H1 (cell line): ENCODE measurements around the gene CA5A. TPM values are rescaled to one million over a fixed set of nuclear protein-coding genes. Genes with fewer than 3 reads are reported as not detected.

ENCODE experiments used
- CTCF ChIA-PET: fragments of 300-600 bp; sonication (Branson Sonifier 250); formaldehyde crosslinking; loops from one replicate; lab custom pipeline; 2021; ENCODE audit not compliant: partially characterized antibody; lab: Charles Lee
- POLR2A ChIA-PET: fragments of 300-600 bp; sonication (Branson Sonifier 250); formaldehyde crosslinking; loops from one replicate; lab custom pipeline; 2021; ENCODE audit warnings: inconsistent platforms; ENCODE audit not compliant: partially characterized antibody; lab: Charles Lee
- DNase-seq, 2 experiments: peaks; one replicate each; pipeline versions ENCODE4 v3.0.0 to v3.0.0-alpha.2; 2010 to 2022; ENCODE audit warnings: low spot score in 2 of 2, low read depth in 1 of 2, mixed read lengths in 1 of 2
- FAIRE-seq: peaks from 2 replicates; lab custom pipeline; 2011; peaks lifted over from hg19 to GRCh38; lab: Jason Lieb, UNC
- H2AFZ ChIP-seq: 2 replicates; pipeline ENCODE4 v1.8.1; 2012; ENCODE audit warnings: low read length, inconsistent platforms
- H2AK5ac ChIP-seq: 2 replicates; pipeline ENCODE4 v1.6.1; 2013; ENCODE audit warnings: low read depth, low read length
- H2BK120ac ChIP-seq: replicated peaks from 2 replicates; pipeline ENCODE3; 2013; ENCODE audit warnings: low read depth, low read length, inconsistent platforms
- H2BK12ac ChIP-seq: 2 replicates; pipeline ENCODE4 v1.6.1; 2013; ENCODE audit warnings: low read depth, low read length
- H2BK15ac ChIP-seq: 2 replicates; pipeline ENCODE4 v1.6.1; 2013; ENCODE audit warnings: low read length
- H2BK20ac ChIP-seq: 2 replicates; pipeline ENCODE4 v1.6.1; 2013; ENCODE audit warnings: low read length
- H2BK5ac ChIP-seq: 2 replicates; pipeline ENCODE4 v1.6.1; 2013; ENCODE audit warnings: low read depth, low read length
- H3K14ac ChIP-seq: 2 replicates; pipeline ENCODE4 v1.6.1; 2013; ENCODE audit warnings: inconsistent platforms; ENCODE audit not compliant: insufficient read length
- H3K18ac ChIP-seq: 2 replicates; pipeline ENCODE4 v1.6.1; 2013; ENCODE audit warnings: low read length; ENCODE audit errors: extremely low read depth
- H3K23ac ChIP-seq: 2 replicates; pipeline ENCODE4 v1.6.1; 2013; ENCODE audit warnings: inconsistent platforms; ENCODE audit not compliant: insufficient read length
- H3K23me2 ChIP-seq: 2 replicates; pipeline ENCODE4 v1.6.1; 2013; ENCODE audit warnings: low read depth, low read length
- H3K27ac ChIP-seq: 2 replicates; pipeline ENCODE4 v1.6.1; 2011; ENCODE audit warnings: low read depth, low read length, inconsistent platforms
- H3K27me3 ChIP-seq, 4 experiments: replicated peaks in 1 of 4; 1 replicate in 1 of 4; 2 replicates in 3 of 4; pipeline versions ENCODE4 v1.6.1 to v1.8.1; 2011 to 2013; ENCODE audit warnings: low read length in 3 of 4, mild to moderate bottlenecking in 3 of 4, inconsistent platforms in 2 of 4, mixed read lengths in 2 of 4, moderate library complexity in 1 of 4; ENCODE audit not compliant: control insufficient read depth in 3 of 4, insufficient read depth in 3 of 4; ENCODE audit errors: extremely low read depth in 1 of 4
- H3K36me3 ChIP-seq, 4 experiments: 2 replicates each; pipeline versions ENCODE4 v1.6.1 to v1.8.1; 2011 to 2013; ENCODE audit warnings: mild to moderate bottlenecking in 4 of 4, low read length in 3 of 4, moderate library complexity in 2 of 4, control low read depth in 1 of 4, inconsistent platforms in 1 of 4; ENCODE audit not compliant: insufficient read depth in 4 of 4, control insufficient read depth in 2 of 4
- H3K4ac ChIP-seq: replicated peaks from 2 replicates; pipeline ENCODE3; 2013; ENCODE audit warnings: low read length, low read depth, mixed read lengths, inconsistent platforms; ENCODE audit not compliant: insufficient read length
- H3K4me1 ChIP-seq, 4 experiments: replicated peaks in 1 of 4; 1 replicate in 1 of 4; 2 replicates in 3 of 4; pipeline versions ENCODE4 v1.6.1 to v1.8.1; 2011 to 2013; ENCODE audit warnings: low read length in 3 of 4, inconsistent platforms in 2 of 4, mixed read lengths in 1 of 4; ENCODE audit not compliant: insufficient read depth in 4 of 4, control insufficient read depth in 3 of 4
- H3K4me2 ChIP-seq, 2 experiments: 2 replicates each; pipeline versions ENCODE4 v1.6.1 to v1.8.1; 2011 to 2013; ENCODE audit warnings: low read depth in 2 of 2, low read length in 2 of 2, control low read depth in 1 of 2, inconsistent platforms in 1 of 2, mild to moderate bottlenecking in 1 of 2; ENCODE audit not compliant: insufficient read depth in 1 of 2
- H3K4me3 ChIP-seq, 4 experiments: fragments of 200-600, 300-600 bp in 1 of 4; sonication (generic), shearing (Covaris generic), sonication (Bioruptor Twin) in 1 of 4; 2 replicates each; pipeline versions ENCODE4 v1.5.1 to v1.8.1; 2011 to 2016; ENCODE audit warnings: low read length in 4 of 4, low read depth in 3 of 4, control low read depth in 2 of 4, inconsistent platforms in 2 of 4, mild to moderate bottlenecking in 2 of 4, mixed read lengths in 1 of 4, moderate library complexity in 1 of 4; ENCODE audit not compliant: insufficient read depth in 2 of 4; ENCODE audit errors: extremely low read depth in 1 of 4
- H3K56ac ChIP-seq: replicated peaks from 2 replicates; pipeline ENCODE3; 2013; ENCODE audit warnings: low read depth, mild to moderate bottlenecking, mixed read lengths, low read length, inconsistent platforms; ENCODE audit not compliant: insufficient read length
- H3K79me1 ChIP-seq: 2 replicates; pipeline ENCODE4 v1.6.1; 2013; ENCODE audit warnings: low read depth, low read length, control low read depth
- H3K79me2 ChIP-seq, 2 experiments: 2 replicates each; pipeline versions ENCODE4 v1.6.1 to v1.8.1; 2012 to 2013; ENCODE audit warnings: low read length in 2 of 2, mild to moderate bottlenecking in 2 of 2, inconsistent platforms in 1 of 2; ENCODE audit not compliant: insufficient read depth in 2 of 2, control insufficient read depth in 1 of 2
- H3K9ac ChIP-seq, 4 experiments: replicated peaks in 1 of 4; 1 replicate in 1 of 4; 2 replicates in 3 of 4; pipeline versions ENCODE4 v1.6.1 to v1.8.1; 2011 to 2013; ENCODE audit warnings: low read depth in 3 of 4, low read length in 3 of 4, control low read depth in 2 of 4, mild to moderate bottlenecking in 2 of 4, moderate library complexity in 2 of 4, inconsistent platforms in 1 of 4; ENCODE audit errors: extremely low read depth in 1 of 4
- H3K9me3 ChIP-seq, 2 experiments: 2 replicates each; pipeline versions ENCODE4 v1.6.1 to v1.8.1; 2012 to 2013; ENCODE audit warnings: mild to moderate bottlenecking in 2 of 2, moderate library complexity in 2 of 2, control low read depth in 1 of 2, inconsistent platforms in 1 of 2, low read depth in 1 of 2, low read length in 1 of 2, mixed read lengths in 1 of 2; ENCODE audit not compliant: insufficient read depth in 2 of 2
- H4K20me1 ChIP-seq, 2 experiments: replicated peaks in 1 of 2; 2 replicates each; pipeline versions ENCODE3 to v1.8.1; 2011 to 2013; ENCODE audit warnings: inconsistent platforms in 2 of 2, low read length in 2 of 2, mild to moderate bottlenecking in 1 of 2; ENCODE audit not compliant: insufficient read depth in 2 of 2, control insufficient read depth in 1 of 2
- H4K5ac ChIP-seq: 2 replicates; pipeline ENCODE4 v1.6.1; 2013; ENCODE audit warnings: low read length, low read depth, mixed read lengths, inconsistent platforms; ENCODE audit not compliant: insufficient read length
- H4K8ac ChIP-seq: 2 replicates; pipeline ENCODE4 v1.8.0; 2013; ENCODE audit warnings: mild to moderate bottlenecking, moderate library complexity, low read length, inconsistent platforms; ENCODE audit not compliant: insufficient read depth; ENCODE audit errors: extremely low read depth
- H4K91ac ChIP-seq: replicated peaks from 2 replicates; pipeline ENCODE3; 2013; ENCODE audit warnings: low read length, mixed read lengths, inconsistent platforms; ENCODE audit not compliant: insufficient read length
- CREB1 ChIP-seq: IDR thresholded peaks from 2 replicates; pipeline ENCODE4 v1.6.1; 2012; ENCODE audit warnings: inconsistent platforms
- HDAC6 ChIP-seq: IDR thresholded peaks from one replicate; pipeline ENCODE4 v1.7.1; 2012; ENCODE audit warnings: low read depth, mild to moderate bottlenecking, inconsistent platforms, low read length, moderate library complexity
- KDM5A ChIP-seq: fragments of 200-600 bp; IDR thresholded peaks from 2 replicates; pipeline ENCODE4 v1.7.1; 2012; ENCODE audit warnings: mild to moderate bottlenecking, low read length, inconsistent platforms, mixed read lengths
- POLR2AphosphoS5 ChIP-seq: IDR thresholded peaks from 2 replicates; pipeline ENCODE4 v1.6.1; 2011; ENCODE audit warnings: low read depth, low read length
- RAD21 ChIP-seq, 2 experiments: IDR thresholded peaks in 1 of 2; conservative IDR thresholded peaks in 1 of 2; 2 replicates each; pipeline ENCODE4 v1.6.1; 2011; ENCODE audit warnings: low read depth in 2 of 2, low read length in 2 of 2, improper control_type of control experiment in 1 of 2, inconsistent platforms in 1 of 2, mild to moderate bottlenecking in 1 of 2, moderate library complexity in 1 of 2
- SIX5 ChIP-seq: IDR thresholded peaks from 2 replicates; pipeline ENCODE4 v1.6.1; 2011; ENCODE audit warnings: mild to moderate bottlenecking, low read depth, low read length
- WGBS, 2 experiments: shearing (Covaris generic) in 1 of 2; methylation state at CpG; one replicate each; pipeline versions ENCODE4 v1.1.6 to v1.1.7; 2013 to 2015; ENCODE audit warnings: low lambda C conversion rate in 2 of 2, mixed read lengths in 2 of 2, inconsistent platforms in 1 of 2, low coverage in 1 of 2, missing lambda C conversion rate in 1 of 2; ENCODE audit not compliant: insufficient replicate concordance in 2 of 2, insufficient coverage in 1 of 2, insufficient read length in 1 of 2; ENCODE audit errors: extremely low coverage in 1 of 2, missing lambda C conversion rate in 1 of 2; 5-methylcytosine and 5-hydroxymethylcytosine counted together
- polyA plus RNA-seq, 7 experiments: library from polyadenylated mRNA; depleted of rRNA in 3 of 7; stranded (reverse) in 5 of 7; unstranded in 2 of 7; fragments of >200 nt in 5 of 7; fragments of 200-250 nt in 2 of 7; gene quantifications; 1 replicate in 5 of 7; 2 replicates in 1 of 7; 4 replicates in 1 of 7; pipeline versions ENCODE4 v1.2.1 to v1.2.3, GENCODE V29; 2011 to 2013; ENCODE audit warnings: missing spikeins in 2 of 7, mixed read lengths in 2 of 7
- total RNA-seq: library from RNA; stranded (reverse); fragmentation: NEBNext Ultra II Directional; extraction: Animal tissue kit (Norgen Biotek cat#: 25700); gene quantifications from 2 replicates; pipeline ENCODE4 v1.2.1, GENCODE V29; 2021
- TF ChIP-seq, protein P1 (sequence below): IDR thresholded peaks from 2 replicates; pipeline ENCODE4 v1.6.1; 2012; ENCODE audit warnings: inconsistent platforms

Gene CA5A
- total and polyA plus RNA-seq, 2 of the 8 experiments (the other 6 are each of a cell fraction or from before 2014, with no cell fraction given) = not detected

DNA sequence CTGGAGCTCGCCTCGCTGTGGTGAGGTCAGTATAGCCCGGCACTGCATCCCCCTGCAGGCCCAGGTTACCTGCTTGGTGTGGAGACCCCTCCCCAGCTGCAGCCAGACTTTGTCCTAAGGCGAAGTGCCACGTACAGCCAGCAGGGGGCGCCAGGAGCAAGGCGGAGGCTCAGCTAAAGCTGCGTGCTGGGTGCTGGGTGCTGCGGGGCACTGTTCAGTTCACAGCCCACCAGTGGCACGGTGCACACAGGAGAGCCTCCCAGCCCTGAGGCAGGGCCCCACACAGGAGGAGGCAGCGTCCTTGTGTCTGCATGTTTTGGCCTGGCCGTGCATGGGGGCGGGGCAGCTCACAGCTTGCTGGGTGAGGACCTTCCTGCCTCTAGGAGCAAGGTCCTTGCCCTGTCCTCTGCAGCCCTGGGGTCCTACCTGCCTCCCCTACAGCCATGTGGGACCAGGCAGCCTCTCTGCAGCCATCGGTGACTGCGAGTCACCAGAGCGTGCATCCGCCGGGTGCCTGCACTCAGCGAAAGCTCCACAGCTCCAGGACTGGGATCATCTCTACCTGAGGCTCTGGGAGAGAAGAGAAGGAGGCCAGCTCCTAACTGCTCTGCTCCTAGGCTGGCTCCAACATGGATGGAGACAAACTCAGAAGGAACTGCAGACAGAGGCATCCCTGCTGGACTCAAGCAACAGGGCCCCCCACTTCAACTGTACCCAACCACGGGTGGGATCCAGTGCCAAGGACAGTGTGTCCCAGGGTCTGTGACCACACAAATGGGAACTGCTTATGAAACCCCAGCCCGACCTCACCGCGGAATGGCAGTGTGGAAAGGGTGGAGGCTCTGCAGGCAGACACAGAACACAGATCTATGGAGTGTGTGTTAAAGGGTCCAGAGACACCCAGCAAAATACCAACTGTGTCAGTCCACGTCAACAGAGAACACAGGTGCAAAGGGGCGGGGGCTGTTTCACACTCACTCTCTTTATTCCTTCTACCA, 86.0 kb downstream of the CA5A start:
- no peak overlapping the region; the same call in 1 of the 2 replicates for H4K8ac ChIP-seq
- no peak overlapping the region for H3K4me3 ChIP-seq
- no peak overlapping the region for H3K18ac ChIP-seq
- H3K27me3 ChIP-seq = no peaks in the 10 kb centered on the region
- POLR2A ChIA-PET = interaction anchor here (0.6 to 27.1 kb wide), 15 partner anchors 9 to 101 kb away, joined by 3 to 507 read pairs (median 6); partner anchors contain the start of genes BANP and SLC7A5
- H3K79me2 ChIP-seq = peaks cover 0 to 63% of the 10 kb centered on the region in 2 experiments; a peak in 3 of 4 replicates
- no peak overlapping the region for H3K14ac ChIP-seq
- H2AK5ac ChIP-seq = peak overlapping the region; percentile 34; the same call in 1 of the 2 replicates
- peak overlapping the region; percentile 77 for H2BK5ac ChIP-seq
- peak overlapping the region; percentile 90 for H2BK12ac ChIP-seq
- no peak overlapping the region for H2AFZ ChIP-seq
- H3K4me1 ChIP-seq = peaks cover 16 to 48% (median 33%) of the 10 kb centered on the region in 4 experiments
- peak overlapping the region; percentile 75 for H2BK15ac ChIP-seq
- no peak overlapping the region for H2BK20ac ChIP-seq
- H3K79me1 ChIP-seq = peaks cover 6% of the 10 kb centered on the region
- no peak overlapping the region for H3K27ac ChIP-seq
- H3K23me2 ChIP-seq = no peaks in the 10 kb centered on the region
- peak overlapping the region; percentile 97 for H4K91ac ChIP-seq
- H4K20me1 ChIP-seq = peaks cover 7 to 12% of the 10 kb centered on the region in 2 experiments
- H2BK120ac ChIP-seq = peak overlapping the region; percentile 55
- no peak overlapping the region; a peak in 1 of 4 replicates for H3K4me2 ChIP-seq
- H3K9ac ChIP-seq = no peak overlapping the region
- WGBS, 2 experiments = 71% methylated on average over 23 of the region's 25 CpGs; no CpG with 5 or more reads in 1 of the 2 experiments
- H3K9me3 ChIP-seq = no peaks in the 10 kb centered on the region
- H3K23ac ChIP-seq = no peak overlapping the region
- no peak overlapping the region for H3K56ac ChIP-seq
- peak in 1 of 2 experiments; percentile 94 for DNase-seq
- no peak for FAIRE-seq
- H3K36me3 ChIP-seq = peaks cover 13 to 29% (median 16%) of the 10 kb centered on the region in 4 experiments; a peak in 7 of 8 replicates
- CTCF ChIA-PET = interaction anchor here (0.6 to 9.1 kb wide), 44 partner anchors 10 to 587 kb away, joined by 3 to 181 read pairs (median 7); partner anchors contain the start of gene SLC7A5
- peak overlapping the region; percentile 32 for H3K4ac ChIP-seq
- H4K5ac ChIP-seq = peak overlapping the region; percentile 61
- TF ChIP-seq HDAC6 = no peak
- TF ChIP-seq KDM5A = no peak
- TF ChIP-seq CREB1 = peak; percentile 50; the same call in 1 of the 2 replicates
- peak; percentile 75 to 90 for TF ChIP-seq RAD21 (IDR thresholded peaks at IDR 0.05 in 1 of 2, conservative IDR thresholded peaks at IDR 0.05 in 1 of 2; ENCODE audit: low read depth in 2 of 2, low read length in 2 of 2)
- TF ChIP-seq POLR2AphosphoS5 = peak; percentile 31; the same call in 1 of the 2 replicates
- no peak for TF ChIP-seq SIX5
- TF ChIP-seq, protein P1, sequence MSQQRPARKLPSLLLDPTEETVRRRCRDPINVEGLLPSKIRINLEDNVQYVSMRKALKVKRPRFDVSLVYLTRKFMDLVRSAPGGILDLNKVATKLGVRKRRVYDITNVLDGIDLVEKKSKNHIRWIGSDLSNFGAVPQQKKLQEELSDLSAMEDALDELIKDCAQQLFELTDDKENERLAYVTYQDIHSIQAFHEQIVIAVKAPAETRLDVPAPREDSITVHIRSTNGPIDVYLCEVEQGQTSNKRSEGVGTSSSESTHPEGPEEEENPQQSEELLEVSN = no peak
